Trophoblast cell (in vitro differentiated cells and primary cell): Measurements from ENCODE around the gene SCRG1.

Experiments
- DNase-seq, 2 donors: peaks; one replicate each; pipeline ENCODE4 v3.0.0-alpha.2; 2016
- H2AFZ ChIP-seq: 2 replicates; pipeline ENCODE4 v1.6.1; 2013; ENCODE audit warnings: low read length, moderate library complexity, mild to moderate bottlenecking; ENCODE audit not compliant: insufficient read depth, poor library complexity
- H2AK5ac ChIP-seq: 2 replicates; pipeline ENCODE4 v1.6.1; 2013; ENCODE audit warnings: mild to moderate bottlenecking, low read length
- H2BK120ac ChIP-seq: 2 replicates; pipeline ENCODE4 v1.6.1; 2013; ENCODE audit warnings: low read length, mild to moderate bottlenecking, moderate library complexity; ENCODE audit not compliant: insufficient read depth, poor library complexity
- H2BK12ac ChIP-seq: 2 replicates; pipeline ENCODE4 v1.6.1; 2013; ENCODE audit warnings: mild to moderate bottlenecking, low read length, moderate library complexity
- H2BK5ac ChIP-seq: 2 replicates; pipeline ENCODE4 v1.6.1; 2013; ENCODE audit warnings: low read length, low read depth, moderate library complexity, mild to moderate bottlenecking; ENCODE audit not compliant: poor library complexity
- H3K14ac ChIP-seq: 2 replicates; pipeline ENCODE4 v1.6.1; 2013; ENCODE audit warnings: mild to moderate bottlenecking, low read length
- H3K18ac ChIP-seq: 2 replicates; pipeline ENCODE4 v1.6.1; 2013; ENCODE audit warnings: mild to moderate bottlenecking, low read length
- H3K23ac ChIP-seq: 2 replicates; pipeline ENCODE4 v1.6.1; 2013; ENCODE audit warnings: low read length
- H3K27ac ChIP-seq: 2 replicates; pipeline ENCODE4 v1.5.1; 2013; ENCODE audit warnings: low read depth, mild to moderate bottlenecking, inconsistent platforms, low read length, moderate library complexity
- H3K27me3 ChIP-seq: 2 replicates; pipeline ENCODE4 v1.6.1; 2013; ENCODE audit warnings: inconsistent platforms, mild to moderate bottlenecking, low read length, moderate library complexity; ENCODE audit not compliant: insufficient read depth
- H3K36me3 ChIP-seq, 2 experiments: 1 replicate in 1 of 2; 2 replicates in 1 of 2; pipeline ENCODE4 v1.6.1; 2013; ENCODE audit warnings: low read length in 2 of 2, mild to moderate bottlenecking in 2 of 2, moderate library complexity in 1 of 2; ENCODE audit not compliant: insufficient read depth in 2 of 2, control insufficient read depth in 1 of 2
- H3K4ac ChIP-seq: 2 replicates; pipeline ENCODE4 v1.6.1; 2013; ENCODE audit warnings: low read depth, mild to moderate bottlenecking, low read length, moderate library complexity
- H3K4me1 ChIP-seq, 2 experiments: 1 replicate in 1 of 2; 2 replicates in 1 of 2; pipeline ENCODE4 v1.6.1; 2013; ENCODE audit warnings: low read length in 2 of 2, mild to moderate bottlenecking in 2 of 2, moderate library complexity in 1 of 2; ENCODE audit not compliant: insufficient read depth in 2 of 2, control insufficient read depth in 1 of 2
- H3K4me2 ChIP-seq: 2 replicates; pipeline ENCODE4 v1.6.1; 2013; ENCODE audit warnings: inconsistent platforms, mild to moderate bottlenecking, low read length, moderate library complexity
- H3K4me3 ChIP-seq: 2 replicates; pipeline ENCODE4 v1.5.1; 2013; ENCODE audit warnings: mild to moderate bottlenecking, low read depth, low read length, inconsistent platforms
- H3K79me1 ChIP-seq: one replicate; pipeline ENCODE4 v1.6.1; 2013; ENCODE audit warnings: low read length
- H3K79me2 ChIP-seq: 2 replicates; pipeline ENCODE4 v1.6.1; 2013; ENCODE audit warnings: low read length, mild to moderate bottlenecking; ENCODE audit not compliant: control insufficient read depth, insufficient read depth, poor library complexity
- H3K9ac ChIP-seq: 2 replicates; pipeline ENCODE4 v1.6.1; 2013; ENCODE audit warnings: mild to moderate bottlenecking, low read length
- H3K9me3 ChIP-seq: 2 replicates; pipeline ENCODE4 v1.6.1; 2013; ENCODE audit warnings: low read depth, mild to moderate bottlenecking, control low read depth, inconsistent platforms, low read length; ENCODE audit not compliant: insufficient read depth
- H4K12ac ChIP-seq: 2 replicates; pipeline ENCODE4 v1.6.1; 2013; ENCODE audit warnings: low read depth, mild to moderate bottlenecking, low read length, moderate library complexity
- H4K8ac ChIP-seq: 2 replicates; pipeline ENCODE4 v1.6.1; 2013; ENCODE audit warnings: low read depth, mild to moderate bottlenecking, low read length, moderate library complexity
- H4K91ac ChIP-seq: one replicate; pipeline ENCODE4 v1.6.1; 2013; ENCODE audit warnings: low read depth, mild to moderate bottlenecking, low read length, moderate library complexity
- WGBS: extraction: QIAGEN DNeasy Blood & Tissue Kit; methylation state at CpG from one replicate; pipeline ENCODE4 v1.1.7; 2013; ENCODE audit warnings: missing lambda C conversion rate; ENCODE audit not compliant: insufficient read length, insufficient coverage; ENCODE audit errors: extremely low coverage; 5-methylcytosine and 5-hydroxymethylcytosine counted together

SCRG1 gene

GRCh38 chr4:173424899-173425805 is 26.2 kb upstream of the SCRG1 start:
- Histone ChIP-seq H2BK5ac (no peak overlapping the region), H3K9me3 (no peaks in the 10 kb centered on the region), H3K18ac (no peak overlapping the region), H3K4me2 (no peak overlapping the region), H4K12ac (no peak overlapping the region), H3K14ac (no peak overlapping the region), H2BK120ac (no peak overlapping the region), H2AFZ (no peak overlapping the region), H4K8ac (no peak overlapping the region), H4K91ac (no peak overlapping the region), H3K4me3 (no peak overlapping the region), H3K23ac (no peak overlapping the region), H2AK5ac (no peak overlapping the region), H3K27ac (no peak overlapping the region), H3K4ac (no peak overlapping the region), H3K27me3 (no peaks in the 10 kb centered on the region), H3K36me3 (no peaks in the 10 kb centered on the region), H3K79me2 (no peaks in the 10 kb centered on the region), H3K79me1 (no peaks in the 10 kb centered on the region), H2BK12ac (no peak overlapping the region), H3K4me1 (no peaks in the 10 kb centered on the region), H3K9ac (no peak overlapping the region)
- DNase-seq, result peak in 1 of 2 donors; percentile 41
- no CpG with 5 or more reads among the region's 2 CpGs for WGBS

GRCh38 chr4:173420801-173421200 is 21.9 kb upstream of the SCRG1 start:
- Histone ChIP-seq H3K4me2 (no peak overlapping the region), H3K23ac (no peak overlapping the region), H3K14ac (no peak overlapping the region), H4K8ac (no peak overlapping the region), H3K9me3 (no peaks in the 10 kb centered on the region), H3K79me2 (no peaks in the 10 kb centered on the region), H2AFZ (no peak overlapping the region), H4K91ac (no peak overlapping the region), H3K36me3 (no peaks in the 10 kb centered on the region), H3K4me1 (no peaks in the 10 kb centered on the region), H2BK12ac (no peak overlapping the region), H3K27me3 (no peaks in the 10 kb centered on the region), H2BK120ac (no peak overlapping the region), H3K4ac (no peak overlapping the region), H2AK5ac (no peak overlapping the region), H3K4me3 (no peak overlapping the region), H3K9ac (no peak overlapping the region), H3K27ac (no peak overlapping the region), H2BK5ac (no peak overlapping the region), H3K79me1 (no peaks in the 10 kb centered on the region), H4K12ac (no peak overlapping the region), H3K18ac (no peak overlapping the region)
- DNase-seq, result no peak
- WGBS, result no CpG with 5 or more reads among the region's 2 CpGs

DNA sequence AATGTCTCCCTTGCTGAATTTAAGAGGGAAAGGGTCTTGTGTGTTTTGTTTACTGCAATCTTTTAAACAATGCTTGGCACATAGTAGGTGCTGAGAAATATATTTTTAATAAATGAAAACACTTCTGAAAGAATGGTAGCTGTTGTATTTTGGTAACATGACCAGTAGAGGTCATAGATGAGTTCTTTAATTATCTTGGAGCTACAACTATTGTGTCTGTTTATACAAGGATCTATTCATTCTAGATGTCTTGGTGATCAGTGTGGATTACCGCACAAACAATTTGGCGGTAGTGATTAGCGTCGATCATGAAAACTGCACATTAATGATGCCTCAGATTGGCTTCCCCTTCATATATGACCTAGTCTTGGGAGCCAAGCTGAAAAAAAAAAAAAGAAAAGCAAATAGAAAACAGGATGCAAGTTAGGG is 21.4 kb upstream of the SCRG1 start:
- DNase-seq, result peak in 1 of 2 donors; percentile 61
- H3K18ac ChIP-seq, result no peak overlapping the region
- H3K9me3 ChIP-seq, result no peaks in the 10 kb centered on the region
- no peaks in the 10 kb centered on the region for H3K79me1 ChIP-seq
- no CpG with 5 or more reads among the region's 4 CpGs for WGBS
- no peak overlapping the region for H4K12ac ChIP-seq
- H3K4me2 ChIP-seq, result no peak overlapping the region
- H3K9ac ChIP-seq, result no peak overlapping the region
- no peak overlapping the region for H3K4ac ChIP-seq
- no peaks in the 10 kb centered on the region for H3K36me3 ChIP-seq
- no peak overlapping the region for H4K91ac ChIP-seq
- H3K23ac ChIP-seq, result no peak overlapping the region
- H3K27me3 ChIP-seq, result no peaks in the 10 kb centered on the region
- no peak overlapping the region for H2AFZ ChIP-seq
- no peaks in the 10 kb centered on the region for H3K79me2 ChIP-seq
- no peak overlapping the region for H4K8ac ChIP-seq
- no peak overlapping the region for H3K14ac ChIP-seq
- H3K4me1 ChIP-seq, result no peaks in the 10 kb centered on the region
- no peak overlapping the region for H2BK5ac ChIP-seq
- H2BK12ac ChIP-seq, result no peak overlapping the region
- H3K4me3 ChIP-seq, result no peak overlapping the region
- no peak overlapping the region for H2BK120ac ChIP-seq
- no peak overlapping the region for H2AK5ac ChIP-seq
- H3K27ac ChIP-seq, result no peak overlapping the region

- no peak overlapping the region for H3K18ac ChIP-seq
- H3K79me2 ChIP-seq, result no peaks in the 10 kb centered on the region
- no peak overlapping the region for H2BK120ac ChIP-seq
- H4K91ac ChIP-seq, result no peak overlapping the region
- no peaks in the 10 kb centered on the region for H3K27me3 ChIP-seq
- H3K4me3 ChIP-seq, result no peak overlapping the region
- no peaks in the 10 kb centered on the region for H3K4me1 ChIP-seq
- H3K9ac ChIP-seq, result no peak overlapping the region
- no peak for DNase-seq
- no peak overlapping the region for H3K4me2 ChIP-seq
- H3K14ac ChIP-seq, result no peak overlapping the region
- no peak overlapping the region for H2AK5ac ChIP-seq
- H3K79me1 ChIP-seq, result no peaks in the 10 kb centered on the region
- no peak overlapping the region for H3K27ac ChIP-seq
- no peak overlapping the region for H4K12ac ChIP-seq
- no peak overlapping the region for H3K23ac ChIP-seq
- H2BK12ac ChIP-seq, result no peak overlapping the region
- H3K36me3 ChIP-seq, result no peaks in the 10 kb centered on the region
- no peak overlapping the region for H3K4ac ChIP-seq
- H2BK5ac ChIP-seq, result no peak overlapping the region
- no peak overlapping the region for H4K8ac ChIP-seq
- no peak overlapping the region for H2AFZ ChIP-seq
- H3K9me3 ChIP-seq, result no peaks in the 10 kb centered on the region
- WGBS, result no CpG with 5 or more reads among the region's 3 CpGs
Measured at GRCh38 chr4:173418639-173419038, 19.7 kb upstream of the SCRG1 start.
